HEK293 (cell line): ENCODE results near the gene CCM2.
A peak's percentile ranks its signal among the peaks of the same experiment; 100 is the strongest.

Experiments used
- CTCF ChIA-PET: fragments of 350-600 bp; formaldehyde crosslinking; extraction: SDS; loops from one replicate; lab custom pipeline; 2021; ENCODE audit warnings: antibody characterized with exemption; lab: Yijun Ruan, JAX
- POLR2A ChIA-PET: fragments of 300-600 bp; formaldehyde crosslinking; extraction: SDS; loops from one replicate; lab custom pipeline; 2020; ENCODE audit warnings: antibody characterized with exemption, inconsistent platforms; lab: Yijun Ruan, JAX
- H3K27ac ChIP-seq: fragments of 200-500 bp; sonication (Bioruptor generic); 2 replicates; pipeline ENCODE4 v1.5.1; 2014; ENCODE audit warnings: low read depth, low read length, control low read depth, inconsistent platforms; ENCODE audit errors: extremely low read depth
- H3K36me3 ChIP-seq, 2 experiments: fragments of 200-500 bp in 1 of 2; sonication (Bioruptor generic) in 1 of 2; 1 replicate in 1 of 2; 2 replicates in 1 of 2; pipeline ENCODE4 v1.5.1; 2014 to 2017; ENCODE audit warnings: inconsistent platforms in 2 of 2, low read length in 2 of 2; ENCODE audit not compliant: control insufficient read depth in 2 of 2, insufficient read depth in 1 of 2
- H3K4me1 ChIP-seq: fragments of 200-500 bp; sonication (Bioruptor generic); 2 replicates; pipeline ENCODE4 v1.5.1; 2014; ENCODE audit warnings: mild to moderate bottlenecking, low read length, inconsistent platforms; ENCODE audit not compliant: control insufficient read depth, insufficient read depth
- H3K4me3 ChIP-seq: 2 replicates; pipeline ENCODE4 v1.5.1; 2011; ENCODE audit warnings: low read depth, mild to moderate bottlenecking, control low read depth, low read length, moderate library complexity
- H3K9me3 ChIP-seq: fragments of 200-500 bp; sonication (Bioruptor generic); 2 replicates; pipeline ENCODE4 v1.5.1; 2014; ENCODE audit warnings: low read depth, low read length, inconsistent platforms; ENCODE audit not compliant: control insufficient read depth, insufficient read depth
- EGR2 ChIP-seq: fragments of 450-650 bp; formaldehyde crosslinking; IDR thresholded peaks from 2 replicates; pipeline ENCODE4 v1.5.1; 2016; ENCODE audit warnings: low read depth, missing biosample characterization, missing genetic modification characterization
- HIC1 ChIP-seq: fragments of 450-650 bp; formaldehyde crosslinking; IDR thresholded peaks from 2 replicates; pipeline ENCODE4 v1.5.1; 2016; ENCODE audit warnings: missing biosample characterization, missing genetic modification characterization
- INSM2 ChIP-seq: fragments of 450-650 bp; formaldehyde crosslinking; IDR thresholded peaks from 2 replicates; pipeline ENCODE4 v1.5.1; 2016; ENCODE audit warnings: missing biosample characterization, missing genetic modification characterization
- OVOL3 ChIP-seq: fragments of 450-650 bp; formaldehyde crosslinking; IDR thresholded peaks from 2 replicates; pipeline ENCODE4 v1.5.1; 2016; ENCODE audit warnings: missing biosample characterization, missing genetic modification characterization
- SETDB1 ChIP-seq: IDR thresholded peaks from one replicate; pipeline ENCODE4 v1.6.1; 2017; ENCODE audit warnings: mild to moderate bottlenecking, low read length, moderate library complexity, mixed read lengths; ENCODE audit not compliant: insufficient read length
- SP7 ChIP-seq: fragments of 450-650 bp; formaldehyde crosslinking; IDR thresholded peaks from 2 replicates; pipeline ENCODE4 v1.5.1; 2016; ENCODE audit warnings: missing biosample characterization, missing genetic modification characterization
- ZBTB20 ChIP-seq: fragments of 450-650 bp; formaldehyde crosslinking; IDR thresholded peaks from 2 replicates; pipeline ENCODE4 v1.5.1; 2016; ENCODE audit warnings: missing biosample characterization, missing genetic modification characterization
- ZBTB21 ChIP-seq: fragments of 450-650 bp; formaldehyde crosslinking; IDR thresholded peaks from 2 replicates; pipeline ENCODE4 v1.5.1; 2017; ENCODE audit warnings: missing biosample characterization, missing genetic modification characterization
- ZFP37 ChIP-seq: fragments of 450-650 bp; formaldehyde crosslinking; IDR thresholded peaks from 2 replicates; pipeline ENCODE4 v1.5.1; 2016; ENCODE audit warnings: missing biosample characterization, missing genetic modification characterization
- ZIC2 ChIP-seq: fragments of 450-650 bp; formaldehyde crosslinking; IDR thresholded peaks from 2 replicates; pipeline ENCODE4 v1.5.1; 2016; ENCODE audit warnings: missing biosample characterization, missing genetic modification characterization
- ZNF114 ChIP-seq: fragments of 450-650 bp; formaldehyde crosslinking; IDR thresholded peaks from 2 replicates; pipeline ENCODE4 v1.5.0; 2017; ENCODE audit warnings: missing biosample characterization, missing genetic modification characterization
- ZNF16 ChIP-seq: fragments of 450-650 bp; formaldehyde crosslinking; IDR thresholded peaks from 2 replicates; pipeline ENCODE4 v1.5.1; 2016; ENCODE audit warnings: low read depth, missing biosample characterization, missing genetic modification characterization
- ZNF18 ChIP-seq: fragments of 450-650 bp; formaldehyde crosslinking; IDR thresholded peaks from 2 replicates; pipeline ENCODE4 v1.5.1; 2016; ENCODE audit warnings: missing biosample characterization, missing genetic modification characterization
- ZNF184 ChIP-seq: fragments of 450-650 bp; IDR thresholded peaks from 2 replicates; pipeline ENCODE4 v1.5.1; 2018; ENCODE audit warnings: missing biosample characterization, mild to moderate bottlenecking, missing genetic modification characterization
- ZNF2 ChIP-seq: fragments of 450-650 bp; formaldehyde crosslinking; IDR thresholded peaks from 2 replicates; pipeline ENCODE4 v1.5.1; 2016; ENCODE audit warnings: missing biosample characterization, missing genetic modification characterization
- ZNF221 ChIP-seq: fragments of 450-650 bp; formaldehyde crosslinking; IDR thresholded peaks from 2 replicates; pipeline ENCODE4 v1.5.1; 2017; ENCODE audit warnings: missing biosample characterization, missing genetic modification characterization, borderline replicate concordance
- ZNF23 ChIP-seq: fragments of 450-650 bp; formaldehyde crosslinking; IDR thresholded peaks from 2 replicates; pipeline ENCODE4 v1.5.1; 2016; ENCODE audit warnings: missing biosample characterization, missing genetic modification characterization, borderline replicate concordance
- ZNF248 ChIP-seq: fragments of 450-650 bp; formaldehyde crosslinking; IDR thresholded peaks from 2 replicates; pipeline ENCODE4 v1.5.1; 2017; ENCODE audit warnings: missing biosample characterization, missing genetic modification characterization
- ZNF335 ChIP-seq: fragments of 450-650 bp; formaldehyde crosslinking; conservative IDR thresholded peaks from 2 replicates; pipeline ENCODE4 v1.5.1; 2016; ENCODE audit warnings: missing biosample characterization, missing genetic modification characterization
- ZNF366 ChIP-seq: fragments of 450-650 bp; formaldehyde crosslinking; conservative IDR thresholded peaks from 2 replicates; pipeline ENCODE4 v1.5.1; 2016; ENCODE audit warnings: missing biosample characterization, missing genetic modification characterization
- ZNF473 ChIP-seq: fragments of 450-650 bp; formaldehyde crosslinking; IDR thresholded peaks from 2 replicates; pipeline ENCODE4 v1.5.1; 2017; ENCODE audit warnings: missing biosample characterization, missing genetic modification characterization
- ZNF654 ChIP-seq: fragments of 450-650 bp; formaldehyde crosslinking; IDR thresholded peaks from 2 replicates; pipeline ENCODE4 v1.5.1; 2016; ENCODE audit warnings: low read depth, missing biosample characterization, missing genetic modification characterization
- ZNF664 ChIP-seq: fragments of 450-650 bp; formaldehyde crosslinking; IDR thresholded peaks from 2 replicates; pipeline ENCODE4 v1.5.1; 2016; ENCODE audit warnings: missing biosample characterization, missing genetic modification characterization
- ZNF670 ChIP-seq: fragments of 450-650 bp; formaldehyde crosslinking; IDR thresholded peaks from 2 replicates; pipeline ENCODE4 v1.5.1; 2016; ENCODE audit warnings: missing biosample characterization, missing genetic modification characterization, low read depth
- ZNF830 ChIP-seq: fragments of 450-650 bp; IDR thresholded peaks from 2 replicates; pipeline ENCODE4 v1.5.0; 2018; ENCODE audit warnings: missing biosample characterization, missing genetic modification characterization, low read depth, mild to moderate bottlenecking, moderate library complexity
- ZNF843 ChIP-seq: fragments of 450-650 bp; formaldehyde crosslinking; IDR thresholded peaks from 2 replicates; pipeline ENCODE4 v1.5.1; 2016; ENCODE audit warnings: missing biosample characterization, missing genetic modification characterization

Gene CCM2

GRCh38 chr7:44973610-44974401 is 26.2 kb upstream of the CCM2 start:
- POLR2A ChIA-PET: interaction anchor here (0.6 to 3.7 kb wide), 9 partner anchors 9 to 176 kb away, joined by 3 to 37 read pairs (median 4); partner anchors contain the start of genes CCM2, PURB and TBRG4
- no peaks in the 10 kb centered on the region for H3K9me3 ChIP-seq
- no peaks in the 10 kb centered on the region for H3K4me1 ChIP-seq
- H3K4me3 ChIP-seq: no peak overlapping the region
- no peaks in the 10 kb centered on the region for H3K36me3 ChIP-seq
- no peak overlapping the region for H3K27ac ChIP-seq
- TF ChIP-seq ZIC2: peak; percentile 57
- no peak for TF ChIP-seq ZNF670
- TF ChIP-seq OVOL3 (tag by site-specific recombination): no peak
- TF ChIP-seq ZNF830 (tag by site-specific recombination): no peak
- no peak for TF ChIP-seq SETDB1
- TF ChIP-seq ZNF843 (tag by site-specific recombination): no peak
- peak; percentile 13; the same call in 1 of the 2 replicates for TF ChIP-seq ZNF654 (tag by site-specific recombination)
- no peak for TF ChIP-seq ZNF16 (tag by site-specific recombination)
- no peak for TF ChIP-seq ZNF248 (tag by site-specific recombination)
- CTCF ChIA-PET: interaction anchor here (0.5 to 6.6 kb wide), 34 partner anchors 9 to 711 kb away, joined by 3 to 159 read pairs (median 4); partner anchors contain the start of gene TBRG4

- TF ChIP-seq ZNF366 (no peak), INSM2 (no peak), ZNF23 (tag by site-specific recombination) (no peak), ZBTB21 (tag by site-specific recombination) (no peak), ZNF830 (tag by site-specific recombination) (no peak), EGR2 (tag by site-specific recombination) (no peak), SP7 (no peak), ZNF221 (tag by site-specific recombination) (no peak), ZNF473 (tag by site-specific recombination) (no peak), ZNF184 (tag by site-specific recombination) (no peak), ZBTB20 (tag by site-specific recombination) (no peak), OVOL3 (tag by site-specific recombination) (no peak), ZNF335 (tag by site-specific recombination) (no peak), ZNF18 (no peak), HIC1 (tag by site-specific recombination) (no peak), ZNF2 (tag by site-specific recombination) (no peak), ZNF664 (no peak), ZNF114 (no peak), ZFP37 (tag by site-specific recombination) (no peak)
- ChIA-PET POLR2A (interaction anchor here (1.4 to 3.7 kb wide), 3 partner anchors 8 to 137 kb away, joined by 4 to 37 read pairs (median 21); partner anchors contain the start of genes CCM2 and TBRG4), CTCF (interaction anchor here (0.5 to 6.6 kb wide), 16 partner anchors 8 to 658 kb away, joined by 3 to 159 read pairs (median 4); partner anchors contain the start of gene TBRG4)
- H3K36me3 ChIP-seq: peaks cover 0 to 2% of the 10 kb centered on the region in 2 experiments; a peak in 1 of 3 replicates
- H3K9me3 ChIP-seq: no peaks in the 10 kb centered on the region
- H3K4me3 ChIP-seq: no peak overlapping the region
- H3K4me1 ChIP-seq: no peaks in the 10 kb centered on the region
- H3K27ac ChIP-seq: no peak overlapping the region
These were observed 25.5 kb upstream of the CCM2 start for GRCh38 chr7:44974549-44974948.
